SK-N-MC (cell line): ENCODE results near the gene KRT6B.

Experiments
- DNase-seq: peaks from one replicate; pipeline ENCODE4 v3.0.0-alpha.2; 2011; ENCODE audit warnings: low read depth, low spot score
- H3K27ac ChIP-seq: fragments of 200-600 bp; sonication (generic); 2 replicates; pipeline ENCODE4 v1.5.1; 2016; ENCODE audit warnings: mixed run types
- H3K36me3 ChIP-seq: fragments of 200-600 bp; sonication (generic); 2 replicates; pipeline ENCODE4 v1.6.1; 2017; ENCODE audit warnings: antibody characterized with exemption, low read length, mixed read lengths; ENCODE audit not compliant: insufficient read depth
- H3K4me3 ChIP-seq: fragments of 200-600 bp; sonication (generic); 2 replicates; pipeline ENCODE4 v1.5.1; 2016
- H3K9ac ChIP-seq: fragments of 200-600 bp; sonication (generic); 2 replicates; pipeline ENCODE4 v1.8.0; 2017; ENCODE audit warnings: mixed run types, mixed read lengths; ENCODE audit not compliant: insufficient read length
- H3K9me3 ChIP-seq: fragments of 200-600 bp; sonication (generic); 2 replicates; pipeline ENCODE4 v1.6.1; 2017; ENCODE audit warnings: low read depth, mild to moderate bottlenecking, antibody characterized with exemption, low read length, moderate library complexity, mixed read lengths
- EZH2 ChIP-seq: fragments of 200-600 bp; sonication (generic); IDR thresholded peaks from one replicate; pipeline ENCODE4 v1.6.1; 2017; ENCODE audit warnings: antibody characterized with exemption
- FOXP2 ChIP-seq: optimal IDR thresholded peaks from 2 replicates; pipeline ENCODE3; 2011; ENCODE audit warnings: mild to moderate bottlenecking, moderate library complexity; ENCODE audit not compliant: insufficient read depth; ENCODE audit errors: extremely low read length, control extremely low read depth
- POLR2AphosphoS5 ChIP-seq: IDR thresholded peaks from 2 replicates; pipeline ENCODE4 v1.6.1; 2012; ENCODE audit warnings: mild to moderate bottlenecking, low read depth, low read length, borderline replicate concordance

The KRT6B gene

DNA sequence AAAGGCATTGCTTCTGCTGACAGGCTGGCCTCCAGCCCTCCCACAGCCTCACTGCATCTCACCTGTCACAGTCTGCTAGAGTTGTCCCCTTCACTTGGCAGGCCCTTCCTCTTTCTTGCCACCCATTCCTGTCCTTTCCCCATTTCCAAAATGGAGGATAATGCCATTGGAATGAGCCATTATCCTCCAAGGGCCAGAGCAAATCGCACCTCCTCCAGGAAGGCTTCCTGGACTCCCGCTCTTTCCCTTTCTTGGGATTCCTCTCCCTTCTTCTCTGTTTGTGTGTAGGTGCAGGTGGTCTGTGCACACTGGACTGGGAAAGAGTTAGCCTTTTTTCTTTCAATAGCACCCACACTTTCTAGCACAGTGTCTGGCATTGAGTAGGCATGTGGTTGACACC lies 49.6 kb downstream of the KRT6B start:
- no peaks in the 10 kb centered on the region for H3K9me3 ChIP-seq
- TF ChIP-seq FOXP2: no peak
- no peak for TF ChIP-seq EZH2
- TF ChIP-seq POLR2AphosphoS5: no peak
- no peak overlapping the region for H3K9ac ChIP-seq
- H3K36me3 ChIP-seq: no peaks in the 10 kb centered on the region
- H3K4me3 ChIP-seq: no peak overlapping the region
- no peak overlapping the region for H3K27ac ChIP-seq
- DNase-seq: no peak

DNA sequence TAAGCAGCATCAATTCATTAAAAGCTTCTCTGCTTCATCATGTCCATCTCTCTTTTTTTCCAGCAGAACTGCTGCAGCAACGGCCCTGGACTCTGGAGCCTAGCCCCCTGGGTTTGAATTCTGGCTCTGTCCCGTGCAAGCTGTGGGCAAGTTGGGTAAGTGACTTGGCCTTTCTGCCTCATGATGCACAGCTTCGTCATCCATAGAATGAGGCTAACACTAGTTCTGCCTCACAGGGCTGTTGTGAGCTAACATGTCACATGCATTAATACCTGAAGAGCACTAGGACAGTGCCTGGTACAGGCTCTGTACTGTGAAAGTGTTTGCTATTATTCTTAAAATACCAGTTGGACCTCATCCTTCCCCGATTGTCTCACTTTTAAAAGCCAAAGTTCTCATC lies 50.0 kb downstream of the KRT6B start:
- Histone ChIP-seq H3K27ac (no peak overlapping the region), H3K9ac (no peak overlapping the region), H3K4me3 (no peak overlapping the region), H3K36me3 (no peaks in the 10 kb centered on the region), H3K9me3 (no peaks in the 10 kb centered on the region)
- no peak for TF ChIP-seq FOXP2
- TF ChIP-seq EZH2: no peak
- no peak for TF ChIP-seq POLR2AphosphoS5
- no peak for DNase-seq

DNA sequence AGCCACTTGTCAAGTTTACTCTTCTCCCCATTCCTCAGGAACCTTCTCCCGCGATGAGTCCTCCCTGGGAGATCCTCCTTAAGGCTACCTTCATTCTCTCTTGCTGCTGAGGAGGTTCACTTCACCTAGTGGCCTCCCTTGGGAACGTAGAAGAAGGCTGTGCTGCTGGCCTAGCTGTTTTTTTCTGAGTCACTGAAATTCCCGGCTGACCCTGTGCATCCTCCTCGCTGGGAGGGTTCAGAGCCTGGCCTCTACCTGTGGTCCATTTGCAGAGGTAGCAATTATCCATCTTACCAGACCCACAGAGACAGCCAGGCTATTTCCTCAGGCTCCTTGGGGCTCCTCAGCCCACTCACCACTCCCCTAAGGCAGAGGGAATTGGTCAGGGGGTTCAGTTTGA lies 50.4 kb downstream of the KRT6B start:
- no peaks in the 10 kb centered on the region for H3K36me3 ChIP-seq
- TF ChIP-seq FOXP2 (no peak), EZH2 (no peak), POLR2AphosphoS5 (no peak)
- H3K4me3 ChIP-seq: no peak overlapping the region
- no peaks in the 10 kb centered on the region for H3K9me3 ChIP-seq
- no peak overlapping the region for H3K27ac ChIP-seq
- no peak overlapping the region for H3K9ac ChIP-seq
- DNase-seq: no peak

DNA sequence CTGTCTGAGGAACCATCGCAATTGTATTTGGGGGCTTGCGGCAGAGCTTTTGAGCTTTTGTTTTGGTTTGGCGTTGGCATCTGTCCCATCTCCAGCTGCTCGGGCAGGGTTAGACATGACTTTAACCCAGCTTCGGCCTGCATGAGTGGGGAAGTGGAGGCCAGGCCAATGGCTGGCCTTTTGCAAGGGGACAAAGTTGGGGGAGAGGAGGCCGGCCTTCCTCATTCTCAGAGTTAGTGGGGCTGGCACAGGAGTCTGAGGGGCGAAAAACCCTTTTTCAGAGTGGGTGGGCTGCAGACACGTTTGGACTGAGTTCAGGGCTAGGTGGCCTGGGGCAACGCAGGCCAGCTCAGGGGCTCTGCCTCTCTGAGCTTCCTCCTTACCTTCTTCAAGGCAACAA lies 51.0 kb downstream of the KRT6B start:
- no peak for DNase-seq
- H3K27ac ChIP-seq: no peak overlapping the region
- no peaks in the 10 kb centered on the region for H3K9me3 ChIP-seq
- H3K4me3 ChIP-seq: no peak overlapping the region
- H3K36me3 ChIP-seq: no peaks in the 10 kb centered on the region
- no peak overlapping the region for H3K9ac ChIP-seq
- TF ChIP-seq POLR2AphosphoS5 (no peak), EZH2 (no peak), FOXP2 (no peak)

DNA sequence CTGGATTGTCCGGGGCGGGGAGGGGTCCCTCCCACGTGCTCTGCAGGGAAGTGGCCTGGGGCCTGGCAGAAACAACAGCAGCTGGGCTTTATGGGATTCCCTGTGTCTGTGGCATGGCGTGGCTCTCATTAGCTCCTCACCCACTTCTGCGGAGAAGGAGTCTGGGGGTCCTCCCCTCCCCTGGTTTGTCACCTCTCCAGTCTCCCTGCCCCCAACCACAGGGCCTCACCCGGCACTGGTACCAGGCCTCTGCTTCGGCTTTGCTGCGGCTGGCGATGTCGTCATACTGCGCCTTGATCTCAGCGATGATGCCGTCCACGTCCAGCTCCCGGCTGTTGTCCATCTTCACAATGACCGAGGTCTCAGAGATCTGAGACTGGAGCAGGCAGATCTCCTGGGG lies 52.2 kb downstream of the KRT6B start:
- Histone ChIP-seq H3K36me3 (no peaks in the 10 kb centered on the region), H3K9me3 (no peaks in the 10 kb centered on the region), H3K4me3 (no peak overlapping the region), H3K27ac (no peak overlapping the region), H3K9ac (no peak overlapping the region)
- no peak for DNase-seq
- TF ChIP-seq POLR2AphosphoS5 (no peak), FOXP2 (no peak), EZH2 (no peak)

DNA sequence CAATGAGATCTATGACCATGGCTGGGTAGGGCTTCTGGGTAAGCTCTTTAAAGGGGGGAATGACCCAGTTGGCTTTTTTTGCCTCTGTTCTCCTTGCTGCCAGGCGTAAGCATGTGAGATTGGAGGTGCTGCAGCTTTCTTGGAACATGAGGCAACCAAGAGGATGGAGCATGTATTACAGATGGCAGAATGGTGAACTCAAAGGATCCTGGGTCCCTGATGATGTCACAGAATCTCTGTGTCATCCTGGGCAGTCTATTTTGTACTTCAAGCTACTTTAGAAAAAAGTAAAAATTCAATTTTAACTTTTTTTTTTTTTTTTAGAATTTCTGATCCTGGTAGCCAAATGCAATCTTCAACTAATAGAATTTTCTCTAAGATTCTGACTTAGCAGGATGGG lies 53.8 kb downstream of the KRT6B start:
- Histone ChIP-seq H3K9ac (no peak overlapping the region), H3K36me3 (no peaks in the 10 kb centered on the region), H3K9me3 (no peaks in the 10 kb centered on the region), H3K4me3 (no peak overlapping the region), H3K27ac (no peak overlapping the region)
- no peak for DNase-seq
- TF ChIP-seq POLR2AphosphoS5: no peak
- no peak for TF ChIP-seq EZH2
- TF ChIP-seq FOXP2: no peak

DNA sequence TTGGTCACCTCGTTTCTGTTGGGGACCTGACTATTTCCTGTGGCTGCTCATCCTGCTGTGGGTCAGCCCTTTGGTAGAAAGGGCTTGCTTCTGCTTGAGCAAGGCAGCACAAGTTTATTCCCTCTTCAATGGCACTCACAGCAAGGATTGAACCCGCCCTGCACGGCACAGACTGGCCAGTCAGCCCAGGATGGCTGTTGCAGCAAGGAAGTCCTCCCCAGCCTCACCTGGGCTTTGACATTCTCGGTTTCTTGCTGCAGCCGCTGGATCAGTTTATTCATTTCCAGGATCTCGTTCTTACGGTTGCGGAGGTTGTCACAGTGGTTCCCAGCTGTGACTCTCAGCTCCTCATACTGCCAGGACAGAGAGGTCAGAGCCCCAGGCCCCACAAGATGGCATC lies 55.3 kb downstream of the KRT6B start:
- H3K4me3 ChIP-seq: no peak overlapping the region
- no peak for DNase-seq
- H3K36me3 ChIP-seq: no peaks in the 10 kb centered on the region
- H3K9ac ChIP-seq: no peak overlapping the region
- no peaks in the 10 kb centered on the region for H3K9me3 ChIP-seq
- TF ChIP-seq FOXP2 (no peak), POLR2AphosphoS5 (no peak)
- no peak overlapping the region for H3K27ac ChIP-seq
